Measurements from ENCODE around the gene FBXL16. TPM values are rescaled to one million over a fixed set of nuclear protein-coding genes. Genes with fewer than 3 reads are reported as not detected.

FBXL16 gene
- polyA plus RNA-seq, 3 donors = 0.96 to 1.8 (median 1.1) TPM

GRCh38 chr16:735982-736453 lies 30.4 kb upstream of the FBXL16 start:
- DNase-seq (ENCODE audit: low read depth in 3 of 3, low spot score in 2 of 3) = no peak

GRCh38 chr16:734981-735881 lies 29.6 kb upstream of the FBXL16 start:
- no peak for DNase-seq (ENCODE audit: low read depth in 3 of 3, low spot score in 2 of 3)

GRCh38 chr16:734208-734980 lies 28.8 kb upstream of the FBXL16 start:
- DNase-seq (ENCODE audit: low read depth in 3 of 3, low spot score in 2 of 3) = no peak

- DNase-seq (ENCODE audit: low read depth in 3 of 3, low spot score in 2 of 3) = no peak
These were observed 28.0 kb upstream of the FBXL16 start for GRCh38 chr16:733382-734207.

- no peak for DNase-seq (ENCODE audit: low read depth in 3 of 3, low spot score in 2 of 3)
These were observed 27.3 kb upstream of the FBXL16 start for GRCh38 chr16:732936-733335.

- DNase-seq (ENCODE audit: low read depth in 3 of 3, low spot score in 2 of 3) = no peak
These were observed 26.7 kb upstream of the FBXL16 start for GRCh38 chr16:732332-732731.

- DNase-seq (ENCODE audit: low read depth in 3 of 3, low spot score in 2 of 3) = no peak
These were observed 25.3 kb upstream of the FBXL16 start for GRCh38 chr16:730666-731509.

- no peak for DNase-seq (ENCODE audit: low read depth in 3 of 3, low spot score in 2 of 3)
These were observed 24.4 kb upstream of the FBXL16 start for GRCh38 chr16:729768-730665.

- no peak for DNase-seq (ENCODE audit: low read depth in 3 of 3, low spot score in 2 of 3)
These were observed 23.5 kb upstream of the FBXL16 start for GRCh38 chr16:728890-729744.

- DNase-seq (ENCODE audit: low read depth in 3 of 3, low spot score in 2 of 3) = no peak
These were observed 22.7 kb upstream of the FBXL16 start for GRCh38 chr16:728131-728889.

GRCh38 chr16:727291-727977 lies 21.8 kb upstream of the FBXL16 start:
- no peak for DNase-seq (ENCODE audit: low read depth in 3 of 3, low spot score in 2 of 3)

- no peak for DNase-seq (ENCODE audit: low read depth in 3 of 3, low spot score in 2 of 3)
These were observed 21.1 kb upstream of the FBXL16 start, which contains the start of the genes CCDC78 and HAGHL for GRCh38 chr16:726438-727290. CCDC78 (minus strand) TSS chr16:726443; CDS start chr16:726367, 76 bp downstream. HAGHL (plus strand) TSS chr16:727106; CDS start chr16:727510, 404 bp downstream.

- DNase-seq (ENCODE audit: low read depth in 3 of 3, low spot score in 2 of 3) = no peak
These were observed 20.5 kb upstream of the FBXL16 start for GRCh38 chr16:726188-726437.

- no peak for DNase-seq (ENCODE audit: low read depth in 3 of 3, low spot score in 2 of 3)
These were observed 20.0 kb upstream of the FBXL16 start for GRCh38 chr16:725463-726187.

- DNase-seq (ENCODE audit: low read depth in 3 of 3, low spot score in 2 of 3) = no peak
These were observed 19.4 kb upstream of the FBXL16 start for GRCh38 chr16:725041-725376.
